ENCODE results near the gene BMP15.

The BMP15 gene

GRCh38 chrX:50910685-50911176, at the start of gene BMP15:
TSS of gene BMP15 (plus strand) at chrX:50910735. CDS start at chrX:50910784, 49 bp downstream.
- no peak for DNase-seq (ENCODE audit: low read depth, low spot score)

GRCh38 chrX:50863471-50863870, 47.1 kb upstream of the BMP15 start:
- no peak for DNase-seq (ENCODE audit: low read depth, low spot score)

- no peak for DNase-seq (ENCODE audit: low read depth, low spot score)
Measured at GRCh38 chrX:50865311-50865710, 45.2 kb upstream of the BMP15 start.

GRCh38 chrX:50871922-50872453, 38.5 kb upstream of the BMP15 start:
- DNase-seq (ENCODE audit: low read depth, low spot score): no peak

- DNase-seq (ENCODE audit: low read depth, low spot score): no peak
Measured at GRCh38 chrX:50874876-50875275, 35.7 kb upstream of the BMP15 start.

GRCh38 chrX:50876551-50876950, 34.0 kb upstream of the BMP15 start:
- DNase-seq (ENCODE audit: low read depth, low spot score): no peak

- no peak for DNase-seq (ENCODE audit: low read depth, low spot score)
Measured at GRCh38 chrX:50877310-50877709, 33.2 kb upstream of the BMP15 start.

- DNase-seq (ENCODE audit: low read depth, low spot score): no peak
Measured at GRCh38 chrX:50881028-50881427, 29.5 kb upstream of the BMP15 start.

- no peak for DNase-seq (ENCODE audit: low read depth, low spot score)
Measured at GRCh38 chrX:50888884-50889283, 21.7 kb upstream of the BMP15 start.

GRCh38 chrX:50889582-50889981, 21.0 kb upstream of the BMP15 start:
- no peak for DNase-seq (ENCODE audit: low read depth, low spot score)

- DNase-seq (ENCODE audit: low read depth, low spot score): no peak
Measured at GRCh38 chrX:50893047-50893446, 17.5 kb upstream of the BMP15 start.

- DNase-seq (ENCODE audit: low read depth, low spot score): no peak
Measured at GRCh38 chrX:50893466-50893865, 17.1 kb upstream of the BMP15 start.

- DNase-seq (ENCODE audit: low read depth, low spot score): no peak
Measured at GRCh38 chrX:50905334-50905733, 5.2 kb upstream of the BMP15 start.

GRCh38 chrX:50913520-50913919, 3.0 kb downstream of the BMP15 start:
- no peak for DNase-seq (ENCODE audit: low read depth, low spot score)

GRCh38 chrX:50920132-50920531, 9.6 kb downstream of the BMP15 start:
- no peak for DNase-seq (ENCODE audit: low read depth, low spot score)

GRCh38 chrX:50927127-50927526, 16.6 kb downstream of the BMP15 start:
- DNase-seq (ENCODE audit: low read depth, low spot score): no peak

GRCh38 chrX:50941638-50942037, 31.1 kb downstream of the BMP15 start:
- DNase-seq (ENCODE audit: low read depth, low spot score): no peak

GRCh38 chrX:50942471-50942870, 31.9 kb downstream of the BMP15 start:
- no peak for DNase-seq (ENCODE audit: low read depth, low spot score)

- no peak for DNase-seq (ENCODE audit: low read depth, low spot score)
Measured at GRCh38 chrX:50952406-50952805, 41.9 kb downstream of the BMP15 start.

- DNase-seq (ENCODE audit: low read depth, low spot score): no peak
Measured at GRCh38 chrX:50953832-50954231, 43.3 kb downstream of the BMP15 start.

GRCh38 chrX:50962156-50962555, 51.6 kb downstream of the BMP15 start:
- no peak for DNase-seq (ENCODE audit: low read depth, low spot score)

GRCh38 chrX:50963842-50964241, 53.3 kb downstream of the BMP15 start:
- no peak for DNase-seq (ENCODE audit: low read depth, low spot score)

Data from brain pericyte (primary cell).